ENCODE measurements around the gene NPTX1. TPM values are rescaled to one million over a fixed set of nuclear protein-coding genes. Genes with fewer than 3 reads are reported as not detected.
A peak's percentile ranks its signal among the peaks of the same experiment; 100 is the strongest.

Gene NPTX1
- total RNA-seq, 1 experiment from 2014 or later = 0.07 TPM

DNA sequence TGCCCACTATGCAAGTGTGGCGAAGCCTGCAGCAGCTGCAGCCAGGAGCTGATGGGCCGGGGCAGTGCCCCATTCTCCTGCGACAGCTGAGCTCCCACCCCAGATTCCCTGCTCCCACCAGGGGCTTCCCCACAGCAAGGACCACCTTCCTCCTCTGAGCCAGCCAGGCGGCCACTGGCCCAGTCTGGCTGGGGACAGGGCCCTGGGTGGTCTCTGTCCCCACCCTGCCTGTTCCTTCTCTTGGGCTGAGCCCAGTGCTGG lies 5.6 kb upstream of the NPTX1 start:
- in situ Hi-C loops (cut with HindIII; ENCODE audit: low sequenced_read_pairs) = no loop called here
- no peak for DNase-seq (ENCODE audit: low spot score)

DNA sequence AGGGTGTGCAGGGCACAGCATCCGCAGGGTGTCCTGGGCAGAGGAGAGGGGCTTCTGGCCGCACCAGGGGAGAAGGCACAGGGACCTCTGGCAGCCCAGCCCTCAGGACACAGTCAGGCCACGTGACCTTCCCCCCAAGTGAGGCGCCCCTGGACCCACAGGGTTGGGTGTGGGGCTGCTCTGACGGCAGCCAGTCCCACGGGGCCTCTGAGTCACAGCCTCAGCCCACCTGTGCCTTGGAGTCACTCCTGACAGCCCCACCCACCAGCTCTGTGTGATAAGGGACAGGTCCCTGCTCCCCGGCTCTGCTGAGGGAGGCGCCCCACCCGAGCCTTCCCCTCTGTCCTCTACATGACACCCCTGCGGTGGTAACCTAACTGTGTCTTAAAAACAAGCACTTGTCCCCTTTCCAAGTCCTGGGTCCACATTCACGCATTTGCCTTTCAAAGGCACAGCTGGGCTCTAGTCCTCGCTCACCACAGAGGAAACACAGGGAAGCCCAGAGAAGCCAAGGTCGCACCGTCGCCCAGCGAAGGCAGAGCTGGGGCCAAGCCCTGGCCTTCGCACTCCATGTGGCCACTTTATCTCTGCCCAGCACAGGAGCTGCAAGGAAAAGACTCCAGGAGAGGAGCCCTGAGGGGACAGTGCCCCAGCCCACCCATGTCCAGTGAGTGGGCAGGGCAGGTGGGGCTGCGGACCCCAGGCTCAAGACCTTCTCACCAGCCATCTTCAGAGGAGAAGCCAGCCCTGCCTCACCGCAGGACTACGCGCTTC lies 5.1 kb upstream of the NPTX1 start:
- in situ Hi-C loops (cut with HindIII; ENCODE audit: low sequenced_read_pairs) = no loop called here
- DNase-seq (ENCODE audit: low spot score) = no peak

DNA sequence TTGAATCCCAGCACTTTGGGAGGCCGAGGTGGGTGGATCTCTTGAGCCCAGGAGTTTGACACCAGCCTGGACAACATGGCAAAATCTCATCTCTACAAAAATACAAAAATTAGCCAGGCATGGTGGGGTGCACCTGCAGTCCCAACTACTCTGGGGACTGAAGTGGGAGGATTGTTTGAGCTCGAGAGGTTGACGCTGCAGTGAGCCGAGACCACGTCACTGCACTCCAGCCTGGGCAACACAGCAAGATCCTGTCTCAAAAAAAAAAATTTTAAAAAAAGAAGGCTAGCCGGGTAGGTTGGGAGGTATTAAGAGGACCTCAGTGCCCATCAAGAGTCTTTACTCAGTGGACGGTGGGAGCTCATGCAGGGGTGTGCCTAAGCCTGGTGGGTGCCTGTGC lies 3.8 kb upstream of the NPTX1 start:
- in situ Hi-C loops (cut with HindIII; ENCODE audit: low sequenced_read_pairs) = no loop called here
- no peak for DNase-seq (ENCODE audit: low spot score)

- in situ Hi-C loops (cut with HindIII; ENCODE audit: low sequenced_read_pairs) = no loop called here
- no peak for DNase-seq (ENCODE audit: low spot score)
Observed at GRCh38 chr17:80479246-80479566, 2.8 kb upstream of the NPTX1 start.

DNA sequence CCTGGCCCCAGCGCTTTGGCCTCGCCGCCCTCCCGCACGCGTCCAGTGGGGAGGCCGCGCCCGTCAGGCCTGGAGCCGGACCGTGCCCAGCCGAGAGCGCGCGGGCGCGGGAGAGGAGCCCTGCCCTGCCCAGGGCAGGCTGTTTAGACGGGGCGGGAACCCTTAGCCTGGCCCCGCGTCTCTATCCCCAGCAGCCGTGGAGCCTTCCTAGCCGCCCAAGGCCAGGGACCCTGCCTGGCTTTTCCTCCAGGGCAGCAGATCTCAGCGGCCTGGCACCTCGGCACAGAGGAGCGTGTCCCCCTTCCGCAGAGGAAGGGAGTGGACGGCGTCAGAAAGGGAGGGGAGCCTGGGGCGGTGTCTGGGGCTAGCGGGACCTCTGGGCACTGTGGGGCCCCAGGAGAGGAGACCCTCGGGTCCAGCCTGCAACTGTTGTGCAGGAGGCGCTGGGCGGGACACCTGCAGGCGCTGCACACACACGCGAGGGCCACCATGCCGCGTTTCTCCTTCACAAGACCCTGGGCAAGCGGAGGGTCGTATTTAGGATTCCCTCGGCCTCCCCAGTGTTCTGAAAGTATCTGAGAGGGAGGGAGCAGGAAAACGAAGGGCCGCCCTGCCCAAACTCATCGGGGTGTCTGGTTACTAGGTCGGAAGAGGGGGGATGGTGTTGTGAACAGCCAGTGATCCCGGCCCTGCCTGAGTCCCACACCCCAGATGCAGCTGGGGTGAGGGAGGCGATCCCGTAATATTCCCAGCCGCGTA lies 2.3 kb upstream of the NPTX1 start:
- no peak for DNase-seq (ENCODE audit: low spot score)
- in situ Hi-C loops (cut with HindIII; ENCODE audit: low sequenced_read_pairs) = no loop called here

GRCh38 chr17:80477647-80478478 lies 1.5 kb upstream of the NPTX1 start:
- peak; percentile 71 for DNase-seq (ENCODE audit: low spot score)

DNA sequence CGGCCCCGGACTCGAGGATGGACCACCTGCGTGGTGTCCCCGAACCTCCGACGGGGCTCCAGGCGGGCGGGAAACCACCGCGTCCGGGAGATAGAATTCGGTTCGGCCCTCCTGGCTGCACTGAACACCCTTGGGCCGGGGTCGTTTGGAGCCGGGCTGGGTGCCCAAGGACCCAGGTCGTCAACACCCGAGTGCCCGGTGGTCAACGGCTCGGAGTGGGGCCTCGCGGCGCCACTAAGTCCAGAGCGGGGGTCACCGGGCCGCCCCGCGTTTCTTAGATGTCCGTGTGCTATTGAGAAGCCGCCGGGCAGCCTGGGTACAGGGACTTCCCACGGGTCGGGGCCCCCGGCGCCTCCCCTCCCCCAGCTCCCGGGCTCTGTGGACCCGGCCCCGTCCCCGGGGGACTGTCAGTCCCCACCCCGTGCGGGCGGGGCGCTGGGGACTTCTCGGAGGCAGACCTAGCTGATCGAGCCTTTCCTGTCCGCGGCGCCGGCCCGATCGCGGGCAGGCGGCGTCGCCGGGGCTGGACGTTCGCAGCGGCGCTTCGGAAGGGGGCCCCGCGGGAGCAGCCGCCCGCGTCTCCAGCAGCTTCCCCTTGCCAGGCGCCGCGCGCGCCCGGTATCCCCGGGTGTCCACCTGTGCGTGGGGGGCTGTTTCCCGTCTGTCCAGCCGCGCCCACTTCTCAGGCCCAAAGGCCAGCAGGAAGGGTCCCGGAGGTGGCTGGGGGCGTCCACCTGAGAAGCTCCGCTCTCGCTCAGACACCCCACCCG lies 655 bp upstream of the NPTX1 start:
- no peak for DNase-seq (ENCODE audit: low spot score)
- in situ Hi-C loops (cut with HindIII; ENCODE audit: low sequenced_read_pairs) = no loop called here

More at GRCh38 chr17:80477647-80478478, 1.5 kb upstream of the NPTX1 start:
- in situ Hi-C loops (cut with HindIII; ENCODE audit: low sequenced_read_pairs) = no loop called here

- DNase-seq (ENCODE audit: low spot score) = no peak
Observed at GRCh38 chr17:80474961-80475909, 1.2 kb downstream of the NPTX1 start.

DNA sequence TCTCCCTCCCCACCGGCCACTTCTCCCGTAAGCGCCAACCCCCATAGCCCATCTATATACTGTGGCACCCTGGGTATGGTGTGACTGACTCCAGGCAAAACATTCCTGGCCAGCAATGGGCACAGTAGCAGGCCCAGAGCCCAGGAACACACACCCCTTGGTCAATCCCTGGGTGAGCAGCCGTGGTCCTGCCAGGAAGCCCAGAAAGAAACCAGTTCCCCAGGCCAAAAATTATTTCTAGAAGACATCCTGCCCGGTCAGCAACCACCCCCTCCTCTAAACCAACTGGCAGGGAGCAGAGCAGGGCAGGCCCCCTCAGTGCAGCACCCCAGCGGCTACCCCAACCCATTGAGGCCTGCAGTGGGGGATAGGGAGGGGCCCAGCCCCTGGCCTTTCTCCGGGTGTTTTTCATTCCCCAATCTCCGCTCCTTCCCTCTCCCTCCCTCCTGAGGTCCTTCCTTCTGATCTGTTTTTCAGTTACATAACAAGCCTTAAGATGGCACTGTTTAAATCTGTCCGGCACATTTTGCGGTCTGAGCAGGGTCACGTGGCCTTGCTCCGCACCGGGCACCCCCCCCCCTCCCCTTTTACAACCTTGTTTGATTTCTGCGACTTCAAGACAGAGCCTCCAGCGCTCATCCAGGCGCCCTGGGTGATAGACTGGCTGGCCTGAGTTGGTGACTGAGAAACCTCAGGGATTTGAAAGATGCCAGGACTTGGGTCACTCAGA lies 2.0 kb downstream of the NPTX1 start:
- in situ Hi-C loops (cut with HindIII; ENCODE audit: low sequenced_read_pairs) = no loop called here
- DNase-seq (ENCODE audit: low spot score) = peak; percentile 93

More at GRCh38 chr17:80474961-80475909, 1.2 kb downstream of the NPTX1 start:
- in situ Hi-C loops (cut with HindIII; ENCODE audit: low sequenced_read_pairs) = no loop called here

- peak; percentile 69 for DNase-seq (ENCODE audit: low spot score)
- in situ Hi-C loops (cut with HindIII; ENCODE audit: low sequenced_read_pairs) = no loop called here
Observed at GRCh38 chr17:80473701-80474100, 2.7 kb downstream of the NPTX1 start.

GRCh38 chr17:80472996-80473395 lies 3.4 kb downstream of the NPTX1 start:
- in situ Hi-C loops (cut with HindIII; ENCODE audit: low sequenced_read_pairs) = no loop called here
- no peak for DNase-seq (ENCODE audit: low spot score)

DNA sequence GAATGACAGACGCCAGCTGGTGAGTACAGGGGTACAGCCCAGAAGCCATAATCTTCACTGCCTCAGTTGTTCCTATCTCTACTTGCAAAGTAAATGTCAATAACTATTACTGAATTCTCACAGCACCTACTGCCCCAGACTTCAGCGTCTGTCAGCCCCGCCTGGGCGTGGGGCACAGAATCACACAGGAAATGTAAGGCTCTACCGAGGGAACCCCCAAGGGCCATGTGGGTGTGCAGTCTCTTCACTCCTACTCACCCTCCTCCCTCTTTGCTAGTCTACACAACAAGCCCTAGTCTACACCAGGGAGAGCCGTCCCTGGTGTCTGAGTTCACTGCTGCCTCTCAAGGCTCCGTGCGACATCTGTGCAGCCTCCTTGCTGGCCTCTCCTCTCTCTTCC lies 4.5 kb downstream of the NPTX1 start:
- in situ Hi-C loops (cut with HindIII; ENCODE audit: low sequenced_read_pairs) = no loop called here
- no peak for DNase-seq (ENCODE audit: low spot score)

DNA sequence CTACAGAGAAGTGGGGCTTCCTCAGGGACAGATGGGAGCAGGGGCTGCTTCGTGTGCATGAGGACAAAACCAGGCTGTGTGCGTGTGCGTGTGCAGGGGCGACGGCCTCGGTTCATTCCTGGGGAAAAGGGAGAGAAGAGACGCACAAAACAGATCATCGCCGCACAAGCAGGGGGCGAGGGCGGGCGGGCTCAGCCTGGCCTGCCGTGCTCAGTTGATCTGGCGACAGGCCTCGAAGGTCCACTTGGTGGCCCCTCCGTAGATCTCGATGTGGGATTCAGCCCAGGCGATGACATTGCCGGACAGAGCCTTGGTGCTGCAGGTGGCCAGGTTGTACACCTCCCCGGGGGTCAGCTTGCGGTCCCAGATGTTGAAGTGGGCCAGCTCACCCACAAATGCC lies 5.8 kb downstream of the NPTX1 start:
- DNase-seq (ENCODE audit: low spot score) = no peak
- in situ Hi-C loops (cut with HindIII; ENCODE audit: low sequenced_read_pairs) = no loop called here

DNA sequence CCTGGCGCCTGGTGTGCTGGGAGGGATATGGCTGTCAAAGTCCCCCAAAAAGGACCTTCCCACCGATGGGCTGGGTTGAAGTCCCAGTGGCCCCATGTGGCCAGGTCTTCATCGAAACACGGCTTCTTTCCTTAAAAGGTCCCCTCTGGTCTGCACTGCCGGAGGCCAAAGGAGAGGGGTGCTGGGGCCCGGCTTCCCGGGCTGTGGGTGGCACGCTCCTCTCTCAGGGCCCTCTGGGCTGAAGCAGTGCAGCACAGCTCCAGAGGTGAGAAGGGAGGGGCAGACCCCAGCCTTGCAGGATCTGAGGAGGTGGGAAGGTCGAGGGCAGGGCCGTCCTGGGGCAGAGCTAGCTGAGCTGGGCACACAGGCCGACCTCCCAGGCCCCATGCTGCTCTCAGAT lies 6.7 kb downstream of the NPTX1 start:
- DNase-seq (ENCODE audit: low spot score) = no peak
- in situ Hi-C loops (cut with HindIII; ENCODE audit: low sequenced_read_pairs) = no loop called here

DNA sequence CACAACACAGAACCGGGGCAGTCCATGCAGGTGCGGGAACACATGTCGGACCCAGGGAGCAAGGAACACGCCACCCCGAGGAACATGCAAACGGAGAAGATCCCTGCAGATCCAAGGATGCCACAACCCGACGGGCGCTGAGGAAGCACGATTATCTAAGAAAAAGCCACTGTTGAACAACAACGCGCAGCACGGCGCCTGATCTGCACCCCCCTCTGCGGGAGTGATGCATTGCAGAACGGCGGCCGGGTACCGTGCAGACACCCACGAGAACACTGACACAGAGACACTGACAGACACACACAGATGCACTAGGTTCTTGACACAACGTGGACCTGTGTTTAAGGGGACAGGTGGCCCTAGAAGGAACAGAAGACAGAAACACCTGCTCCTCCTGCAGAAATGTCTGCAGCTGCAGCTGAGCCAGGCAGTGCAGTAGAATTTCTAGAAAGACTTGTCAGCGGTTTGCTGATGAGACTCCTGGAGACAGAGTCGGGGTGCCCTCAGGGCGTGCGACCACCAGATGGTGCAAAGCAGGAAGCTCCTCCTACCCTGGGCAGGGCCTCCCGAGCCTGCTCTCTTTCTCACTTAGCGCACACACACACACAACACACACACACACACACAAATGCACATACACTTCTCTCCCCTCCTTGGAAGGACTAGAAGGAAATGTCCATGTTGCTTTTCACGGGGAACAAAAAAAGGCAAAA lies 7.5 kb downstream of the NPTX1 start:
- no peak for DNase-seq (ENCODE audit: low spot score)
- in situ Hi-C loops (cut with HindIII; ENCODE audit: low sequenced_read_pairs) = no loop called here

DNA sequence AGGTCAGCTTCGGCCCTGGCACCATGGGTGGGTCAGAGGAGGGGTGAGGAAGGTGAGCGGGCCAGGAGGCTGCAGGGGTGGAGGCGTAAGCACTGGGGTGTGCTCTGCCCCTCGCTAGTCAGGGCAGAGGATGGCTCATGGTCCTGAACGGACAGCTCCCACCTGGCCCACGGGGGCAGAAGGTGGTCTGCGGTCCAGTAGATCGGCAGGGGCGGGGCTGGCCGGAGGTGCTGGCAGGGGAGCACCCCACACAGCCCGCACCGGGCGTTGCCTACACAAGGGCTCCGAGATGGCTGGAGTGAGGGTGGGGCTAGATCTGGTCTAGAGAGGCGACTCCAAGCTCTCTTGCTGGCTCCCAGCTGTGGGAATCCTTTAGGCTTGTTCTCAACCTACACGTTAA lies 8.2 kb downstream of the NPTX1 start:
- DNase-seq (ENCODE audit: low spot score) = no peak
- in situ Hi-C loops (cut with HindIII; ENCODE audit: low sequenced_read_pairs) = no loop called here

GRCh38 chr17:80466188-80466705 lies 10.2 kb downstream of the NPTX1 start:
- in situ Hi-C loops (cut with HindIII; ENCODE audit: low sequenced_read_pairs) = no loop called here

More at GRCh38 chr17:80466188-80466705, 10.2 kb downstream of the NPTX1 start:
- no peak for DNase-seq (ENCODE audit: low spot score)
